ENCODE data around the gene DTHD1.

The DTHD1 gene

DNA sequence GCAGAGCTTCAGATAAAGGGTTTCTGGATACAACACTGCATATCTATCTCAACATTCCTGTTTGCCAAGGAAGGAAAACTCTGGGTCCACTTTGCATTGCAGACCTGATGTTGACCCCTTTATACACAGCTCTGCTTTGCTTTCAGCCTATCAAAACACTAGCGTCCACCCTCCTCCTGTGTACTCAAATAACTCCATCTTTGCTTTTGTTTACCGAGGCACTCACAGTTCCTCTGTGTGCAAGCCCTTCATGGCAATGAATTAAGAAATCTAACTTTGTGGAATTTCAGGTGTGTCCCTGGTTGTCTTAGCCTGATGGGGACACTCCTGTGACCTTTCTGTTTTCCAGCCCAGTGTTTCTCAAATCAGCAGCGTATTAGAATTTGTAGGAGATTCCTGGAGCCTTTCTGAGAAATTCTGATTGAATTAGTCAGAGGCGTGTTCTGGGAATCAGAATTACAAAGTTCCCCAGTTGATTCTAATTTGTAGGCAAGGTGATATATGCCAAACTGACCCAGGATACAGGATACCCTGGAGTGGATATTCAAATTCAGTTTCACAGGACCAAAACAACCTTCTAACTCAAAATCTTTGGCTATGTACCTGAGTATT is 68.6 kb downstream of the DTHD1 start:
- DNase-seq: peak; percentile 35

DNA sequence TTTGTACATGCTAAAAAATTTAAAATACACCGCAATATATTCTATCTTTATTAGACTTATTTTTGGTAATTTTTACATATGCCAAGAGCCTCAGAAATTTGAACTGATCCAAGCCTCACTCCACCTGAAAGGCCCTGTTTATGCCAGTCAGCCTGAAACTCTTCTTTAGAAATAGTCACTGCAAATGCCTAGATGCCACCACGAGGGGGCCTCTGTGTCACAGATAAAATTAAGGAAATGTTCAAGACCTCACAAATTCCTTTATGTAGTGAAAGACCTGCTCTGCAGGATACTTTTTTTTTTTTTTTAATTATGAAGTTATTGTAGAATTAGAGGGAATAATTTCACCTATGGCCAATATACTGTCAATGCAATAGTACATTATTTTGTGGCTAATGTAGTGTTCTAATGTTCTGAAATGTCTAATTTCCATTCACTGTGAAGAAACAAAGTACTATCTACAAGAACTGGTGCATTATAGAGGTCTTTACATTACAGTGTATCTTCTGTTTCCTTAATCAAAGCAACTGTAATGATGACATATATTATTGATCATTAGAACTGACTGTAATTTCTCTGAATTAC is 69.8 kb downstream of the DTHD1 start:
- DNase-seq: peak; percentile 12

DNA sequence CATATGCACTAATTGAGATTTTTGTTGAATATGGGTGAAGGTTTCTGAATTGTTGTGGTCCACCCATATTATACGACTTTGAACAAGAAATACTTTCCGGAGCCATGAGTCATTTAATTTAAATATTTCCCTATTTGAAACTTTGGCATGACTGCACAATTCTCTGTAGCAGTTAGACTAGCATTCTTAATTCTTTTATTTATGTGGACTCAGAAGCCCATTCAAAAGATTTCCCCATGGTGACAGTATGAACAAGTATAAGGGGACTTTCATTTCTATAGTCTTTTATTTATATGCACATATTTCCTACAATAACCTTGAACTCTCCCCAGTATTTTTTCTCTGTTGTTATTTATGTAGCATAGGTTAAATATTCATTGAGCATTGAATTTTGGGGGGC is 72.6 kb downstream of the DTHD1 start:
- DNase-seq: no peak

DNA sequence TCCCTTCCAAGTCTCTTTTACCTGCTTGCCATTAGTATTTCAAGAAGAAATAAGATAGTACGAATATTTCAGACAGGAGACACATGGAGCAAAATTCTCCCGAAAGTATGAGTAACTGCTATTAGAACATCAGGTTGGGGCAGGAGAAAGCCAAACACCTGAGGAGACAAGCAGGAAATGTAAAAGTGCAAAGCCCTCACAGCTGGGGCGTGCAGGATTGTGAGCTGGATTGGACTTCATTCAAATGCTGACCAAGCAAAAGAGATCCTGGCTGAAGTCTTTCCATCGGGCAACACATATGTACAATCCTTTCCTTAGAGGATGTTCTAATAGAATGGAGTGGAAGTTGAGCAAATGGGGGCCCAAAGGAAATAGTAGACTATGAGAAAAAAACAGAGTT is 76.8 kb downstream of the DTHD1 start:
- DNase-seq: no peak

DNA sequence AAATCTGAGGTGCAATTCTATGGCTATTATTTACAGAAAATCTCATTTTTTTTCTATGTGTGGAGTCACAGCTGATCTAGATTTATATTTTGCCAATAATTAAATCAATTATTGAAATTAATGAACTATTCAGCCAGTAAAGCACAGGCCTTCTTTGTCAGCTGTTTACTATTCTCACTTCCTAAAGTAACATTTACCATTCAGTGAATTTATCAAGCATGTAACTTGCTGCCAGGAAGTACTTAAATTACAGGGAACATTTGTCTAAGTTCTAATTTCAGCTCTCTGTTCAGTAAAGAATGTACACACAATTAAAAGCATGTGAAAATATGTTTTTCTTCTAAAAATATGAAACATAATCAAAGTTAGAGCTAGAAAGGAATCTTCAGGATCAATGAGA is 79.3 kb downstream of the DTHD1 start:
- DNase-seq: no peak

DNA sequence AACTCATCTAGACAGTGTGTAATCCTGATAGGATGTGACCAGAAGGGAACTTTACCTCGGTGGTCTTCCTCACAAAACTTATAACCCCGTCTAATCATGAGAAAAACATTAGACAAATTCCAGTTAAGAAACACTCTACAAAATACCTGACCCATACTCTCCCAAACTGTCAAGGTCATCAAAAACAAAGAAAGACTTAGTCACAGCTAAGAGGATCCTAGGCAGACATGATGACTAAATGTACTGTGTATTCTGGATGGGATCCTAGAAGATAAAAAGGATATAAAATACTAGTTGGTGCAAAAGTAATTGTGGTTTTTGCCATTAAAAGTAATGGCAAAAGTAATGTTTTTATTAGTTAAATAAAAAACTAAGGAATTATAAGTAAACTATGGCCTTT is 81.6 kb downstream of the DTHD1 start:
- peak; percentile 6 for DNase-seq

DNA sequence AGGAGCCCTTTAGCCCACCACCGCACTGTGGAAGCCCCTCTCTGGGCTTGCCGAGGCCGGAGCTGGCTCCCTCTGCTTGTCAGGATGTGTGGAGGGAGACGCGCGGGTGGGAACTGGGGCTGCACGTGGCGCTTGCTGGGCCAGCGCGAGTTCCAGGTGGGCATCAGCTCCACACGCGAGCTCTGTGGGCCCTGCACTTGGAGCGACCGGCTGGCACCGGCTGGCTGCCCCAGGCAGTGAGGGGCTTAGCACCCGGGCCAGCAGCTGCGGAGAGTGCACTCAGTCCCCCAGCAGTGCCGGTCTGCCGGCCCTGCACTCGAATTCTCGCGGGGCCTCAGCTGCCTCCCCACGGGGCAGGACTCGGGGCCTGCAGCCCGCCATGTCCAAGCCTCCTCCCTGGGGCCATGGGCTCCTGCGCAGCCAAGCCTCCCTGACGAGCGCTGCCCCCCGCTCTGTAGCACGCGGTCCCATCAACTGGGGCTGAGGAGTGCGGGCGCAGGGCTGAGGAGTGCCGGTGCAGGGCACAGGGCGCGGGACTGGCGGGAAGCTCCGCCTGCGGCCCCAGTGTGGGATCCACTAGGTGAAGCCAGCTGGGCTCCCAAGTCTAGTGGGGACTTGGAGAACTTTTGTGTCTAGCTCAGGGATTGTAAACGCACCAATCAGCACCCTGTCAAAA is 93.6 kb downstream of the DTHD1 start:
- no peak for DNase-seq

DNA sequence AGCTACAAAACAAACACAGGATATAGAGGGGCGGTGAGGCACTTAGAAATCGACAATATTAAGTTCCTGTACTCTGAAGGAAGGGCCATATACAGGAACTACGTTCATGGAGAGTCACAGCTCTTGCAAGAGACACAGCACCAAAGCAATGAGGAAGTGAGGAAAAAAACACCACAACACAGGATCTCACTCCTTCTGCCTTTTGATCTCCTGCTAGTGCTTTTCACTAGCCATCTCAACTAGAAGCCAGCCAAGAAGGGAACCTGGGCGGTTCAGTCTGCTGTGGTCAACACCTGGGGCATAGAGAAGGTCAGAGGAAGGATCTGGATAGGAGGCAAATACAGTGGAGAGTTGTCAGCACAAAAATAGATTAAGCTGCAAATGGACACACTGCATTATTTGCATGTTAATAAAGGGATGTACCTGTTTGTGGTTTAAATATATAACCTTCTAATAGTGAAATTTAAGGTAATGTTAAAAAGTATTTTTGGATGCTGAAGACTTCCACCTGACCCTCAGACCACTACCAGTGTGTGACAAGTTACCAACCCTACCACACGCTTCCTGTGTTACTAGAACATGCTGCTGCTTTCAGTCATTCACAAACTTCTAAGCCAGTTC is 104.6 kb downstream of the DTHD1 start:
- no peak for DNase-seq

DNA sequence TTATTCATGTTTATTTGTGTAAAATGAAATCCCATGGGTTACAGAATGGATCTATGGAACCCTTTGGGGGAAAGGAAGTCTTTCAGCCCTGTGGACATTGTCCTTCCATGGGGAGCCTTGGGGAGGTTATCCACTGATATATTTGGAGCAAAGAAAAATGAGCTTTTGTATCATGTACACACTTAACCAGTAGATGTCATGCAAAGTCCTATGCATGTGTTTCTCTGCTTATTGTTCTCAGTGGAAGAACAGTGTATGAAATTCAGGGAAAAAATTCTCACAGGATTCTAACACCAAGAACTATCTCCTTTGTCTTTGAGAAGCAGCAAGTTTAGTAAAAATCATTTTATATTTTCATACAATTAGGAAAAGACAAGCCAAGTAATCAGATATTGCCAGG is 105.3 kb downstream of the DTHD1 start:
- DNase-seq: no peak

DNA sequence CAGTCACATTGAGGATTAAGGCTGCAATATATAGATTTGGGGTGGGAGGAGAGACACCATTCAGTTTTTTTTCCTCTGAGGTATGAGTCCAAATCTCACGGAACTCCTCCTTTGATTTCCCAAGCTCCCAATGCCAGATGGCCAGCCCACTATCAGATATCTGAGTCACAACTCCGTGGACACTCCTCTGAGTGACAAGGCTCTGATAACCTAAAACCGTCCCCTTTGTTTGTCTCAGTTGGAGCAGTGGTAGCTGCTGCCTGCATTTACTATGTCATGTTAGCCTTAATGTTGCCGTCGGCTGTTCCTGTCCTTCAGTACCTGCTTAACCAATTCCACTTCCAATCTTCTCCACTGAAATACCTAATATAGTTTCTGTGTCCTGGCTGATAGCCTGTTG is 107.3 kb downstream of the DTHD1 start:
- DNase-seq: no peak

DNA sequence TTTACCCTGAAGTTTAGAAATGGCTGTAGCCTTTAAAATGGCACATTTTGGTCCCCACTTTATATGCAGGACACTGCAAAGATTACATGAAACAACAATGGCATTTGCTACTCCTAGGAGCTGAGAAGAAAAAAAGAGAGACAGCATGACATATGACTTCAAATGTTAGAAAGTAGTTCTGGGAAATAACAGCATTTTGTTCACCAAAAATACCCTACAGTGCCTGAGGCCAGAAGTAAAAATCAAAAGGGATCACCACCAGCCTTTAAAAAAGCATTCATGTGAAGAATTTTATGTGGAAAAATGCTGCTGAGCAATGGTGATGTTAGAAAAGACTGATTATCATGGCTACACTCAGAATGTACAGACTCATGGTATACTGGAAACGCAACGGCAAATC is 110.0 kb downstream of the DTHD1 start:
- no peak for DNase-seq

DNA sequence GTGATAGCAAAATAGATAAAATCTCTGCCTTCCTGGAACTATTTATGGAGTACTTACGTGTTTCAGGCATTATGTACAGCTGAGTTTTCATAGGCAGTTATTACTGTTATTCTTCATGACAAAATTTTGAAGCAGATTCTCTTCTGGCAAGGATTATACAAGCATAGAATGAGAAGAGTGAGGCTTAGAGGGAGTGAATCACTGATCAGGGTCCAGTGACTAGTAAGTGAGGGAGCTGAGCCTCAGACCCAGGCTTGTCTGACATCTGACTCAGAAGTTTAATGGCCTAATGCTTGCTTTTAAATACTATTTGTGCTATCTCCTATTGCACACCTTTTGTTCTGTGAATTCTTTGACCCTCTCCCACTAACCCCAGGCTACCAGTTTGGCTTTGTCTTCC is 110.6 kb downstream of the DTHD1 start:
- DNase-seq: peak; percentile 26

DNA sequence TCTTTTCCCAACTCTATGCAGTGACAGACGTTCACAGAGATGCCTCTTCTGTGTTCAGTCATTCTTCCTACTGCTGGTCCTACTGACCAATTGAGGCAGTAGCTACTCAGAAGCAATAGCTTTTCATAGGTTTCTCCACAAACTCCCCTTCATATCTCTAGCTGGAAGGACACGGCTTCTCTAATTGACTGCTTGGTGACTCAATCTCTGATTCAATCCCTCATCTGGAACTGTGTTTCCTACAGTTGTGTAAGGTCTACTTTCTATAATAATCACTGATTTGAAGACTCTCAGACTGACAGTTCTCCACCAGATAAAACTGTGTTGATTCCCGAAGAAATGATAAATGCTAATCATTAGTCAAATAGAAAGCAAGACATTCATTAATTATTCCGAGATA is 111.5 kb downstream of the DTHD1 start:
- DNase-seq: peak; percentile 6
